HG02678 (cell line): ENCODE data around the gene GRK5.
A peak's percentile ranks its signal among the peaks of the same experiment; 100 is the strongest.
"Not testable (repeated sequence)": the region's sequence is repeated elsewhere in the genome, so short reads cannot be mapped to it uniquely, and the experiment has no call there.

Source experiments
- ATAC-seq: cut with Tn5 transposase; IDR thresholded peaks from one replicate; pipeline ENCODE4 v1.9.1; 2021; ENCODE audit warnings: mild to moderate bottlenecking, moderate library complexity; ENCODE audit not compliant: unreplicated experiment

GRK5 gene

DNA sequence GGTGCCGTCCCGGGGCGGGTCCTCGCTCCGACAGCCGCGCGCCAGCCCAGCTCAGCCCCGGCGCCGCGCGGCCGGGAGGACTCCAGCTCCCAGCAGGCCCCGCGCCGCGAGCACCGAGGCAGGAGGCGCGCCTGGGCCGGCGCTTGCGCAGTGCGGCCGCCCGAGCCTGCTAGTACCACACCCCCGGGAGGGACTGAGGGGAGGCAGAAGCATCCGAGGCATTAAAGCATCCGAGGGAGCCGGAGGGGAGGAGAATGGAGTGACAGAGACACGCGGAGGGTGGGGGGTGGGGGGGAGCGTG lies at the start of gene GRK5:
TSS of gene GRK5 (plus strand) at position 206 of the 301 bp plus-strand sequence. CDS start 347 bp downstream, outside the sequence.
- ATAC-seq: peak; percentile 73

DNA sequence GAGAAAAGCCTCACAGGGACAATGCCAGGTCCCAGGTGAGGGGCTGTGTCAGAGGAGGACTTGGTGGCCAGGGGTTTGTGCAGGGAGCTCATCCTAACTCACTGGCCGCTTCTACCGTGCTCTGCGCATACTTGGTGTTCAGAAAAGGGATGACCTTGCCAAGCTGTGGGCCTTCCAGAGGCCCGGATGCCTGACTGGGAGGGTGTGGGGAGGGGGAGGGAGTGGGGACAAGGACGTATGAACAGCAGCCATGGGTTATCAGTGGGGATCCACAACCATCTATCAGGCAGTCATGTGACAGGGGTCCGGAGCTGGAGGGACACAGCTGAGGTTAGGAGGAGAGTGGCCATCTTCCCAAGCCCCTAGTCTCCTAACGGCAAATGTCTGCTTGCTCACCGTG lies 48.0 kb upstream of the GRK5 start:
- ATAC-seq: no peak

- no peak for ATAC-seq
These were observed 45.5 kb upstream of the GRK5 start for GRCh38 chr10:119161680-119162451.

DNA sequence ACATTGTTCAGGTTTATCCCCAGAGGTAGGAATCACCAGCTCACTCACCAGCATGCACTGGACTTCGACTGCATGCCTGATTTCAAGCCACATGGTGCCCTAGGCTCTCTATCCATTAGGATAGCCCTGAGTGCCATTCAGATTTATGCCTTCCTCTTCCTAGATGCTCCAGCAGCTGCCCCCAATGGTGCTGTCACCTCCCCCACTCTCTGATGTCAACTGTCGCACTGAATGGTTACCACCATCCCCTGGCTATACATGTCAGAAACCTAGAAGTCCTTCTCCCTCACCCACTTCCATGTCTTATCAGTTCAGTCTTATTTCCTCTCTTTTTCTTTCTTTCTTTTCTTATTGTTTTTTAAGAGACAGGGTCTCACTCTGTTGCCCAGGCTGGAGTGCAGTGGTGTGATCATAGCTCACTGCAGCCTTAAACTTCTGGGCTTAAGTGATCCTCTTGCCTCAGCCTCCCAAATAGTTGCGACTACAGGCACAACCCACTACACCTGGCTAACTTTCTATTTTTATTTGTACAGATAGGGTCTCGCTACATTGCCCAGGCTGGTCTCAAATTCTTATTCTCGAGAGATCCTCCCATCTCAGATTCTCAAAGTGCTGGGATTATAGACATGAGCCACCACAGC lies 44.8 kb upstream of the GRK5 start:
- ATAC-seq: no peak

GRCh38 chr10:119165171-119166117 lies 41.9 kb upstream of the GRK5 start, which contains the start of gene SFXN4:
SFXN4 (minus strand) TSS chr10:119165714; CDS start chr10:119165647, 67 bp downstream.
- peak; percentile 91 for ATAC-seq

DNA sequence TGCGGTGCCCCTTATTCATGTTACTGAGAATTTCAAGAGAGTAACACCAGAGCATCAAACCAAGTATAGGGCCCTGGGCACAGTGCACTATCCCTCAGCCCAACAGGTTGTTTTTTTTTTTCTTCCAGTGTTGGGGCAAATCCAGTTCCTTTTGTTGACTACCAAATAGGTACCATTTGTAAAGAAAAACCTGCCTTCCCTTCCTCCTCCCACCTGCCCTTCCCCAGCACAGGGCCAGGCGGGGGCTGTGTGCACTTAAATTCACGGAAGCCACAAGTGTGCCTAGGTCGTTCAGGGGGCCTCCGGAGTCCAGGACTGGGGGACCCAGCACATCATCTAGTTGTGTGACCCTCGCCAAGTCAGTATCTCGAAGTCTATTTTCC lies 41.3 kb upstream of the GRK5 start:
- ATAC-seq: no peak

DNA sequence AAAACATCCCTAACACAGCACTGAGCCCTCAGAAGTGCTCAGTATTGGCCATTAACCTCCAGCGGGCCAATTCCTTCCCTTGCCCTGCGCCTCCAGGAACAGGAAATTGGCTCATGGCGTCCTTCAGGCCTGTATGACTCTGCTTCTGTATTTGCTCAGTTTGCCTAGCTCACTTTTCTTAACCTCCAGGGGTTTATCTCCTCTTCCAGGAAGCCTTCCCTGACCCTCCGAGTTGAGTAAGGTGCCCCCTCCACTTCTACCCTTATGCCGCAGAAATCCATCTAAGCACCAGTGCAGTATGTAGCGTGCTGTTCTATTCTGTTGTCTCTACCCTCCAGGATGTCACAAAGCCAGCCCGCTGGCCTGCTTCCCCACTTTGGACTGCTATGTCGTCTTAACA lies 40.8 kb upstream of the GRK5 start:
- no peak for ATAC-seq

DNA sequence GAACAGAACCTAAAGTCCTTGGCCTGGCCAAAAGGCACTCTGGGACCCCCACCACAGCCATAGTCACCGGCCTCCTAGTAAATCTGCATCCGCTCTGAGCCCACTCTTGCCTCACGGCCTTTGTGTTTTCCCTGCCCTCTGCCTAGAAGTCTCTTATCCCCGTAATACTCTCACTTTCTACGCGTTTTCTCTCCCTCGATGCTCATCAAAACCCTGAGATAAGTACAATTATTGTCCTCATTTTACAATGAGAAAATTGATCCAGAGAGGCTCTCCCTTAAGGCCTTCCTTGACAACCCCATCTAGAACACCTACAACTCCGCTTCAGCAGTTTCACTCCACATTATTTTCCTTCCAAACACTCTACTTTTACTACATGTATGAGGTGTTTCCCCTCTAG lies 40.3 kb upstream of the GRK5 start:
- no peak for ATAC-seq

- ATAC-seq: no peak
These were observed 33.3 kb upstream of the GRK5 start for GRCh38 chr10:119174109-119174508.

- no peak for ATAC-seq
These were observed 31.2 kb upstream of the GRK5 start for GRCh38 chr10:119176166-119176565.

DNA sequence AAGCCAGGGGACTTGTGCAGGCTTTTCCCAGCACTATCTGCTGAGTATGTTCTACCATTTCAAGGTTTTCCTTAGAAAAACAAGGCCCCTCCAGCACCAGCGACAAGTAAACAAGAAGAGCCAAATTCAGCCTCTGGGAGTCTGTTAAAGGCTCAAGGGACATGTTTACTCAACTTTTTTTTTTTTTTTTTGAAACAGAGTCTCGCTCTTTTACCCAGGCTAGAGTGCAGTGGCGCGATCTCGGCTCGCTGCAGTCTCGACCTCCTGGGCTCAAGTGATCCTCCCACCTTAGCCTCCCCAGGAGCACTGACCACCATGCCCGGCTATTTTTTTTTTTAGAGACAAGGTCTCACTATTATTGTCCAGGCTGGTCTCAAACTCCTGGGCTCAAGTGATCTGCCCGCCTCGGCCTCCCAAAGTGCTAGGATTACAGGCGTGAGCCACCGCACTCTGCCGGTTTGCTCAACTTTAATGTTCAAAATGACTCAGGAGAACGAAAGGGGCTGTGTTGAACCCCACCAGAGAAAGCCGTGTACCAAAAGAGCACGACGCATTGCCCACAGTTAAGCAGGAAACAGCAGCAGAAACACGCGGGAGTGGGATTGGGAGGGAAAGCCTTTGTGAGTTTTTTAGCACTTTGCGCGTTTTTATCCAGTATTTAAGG lies 29.5 kb upstream of the GRK5 start:
- ATAC-seq: peak; percentile 10

DNA sequence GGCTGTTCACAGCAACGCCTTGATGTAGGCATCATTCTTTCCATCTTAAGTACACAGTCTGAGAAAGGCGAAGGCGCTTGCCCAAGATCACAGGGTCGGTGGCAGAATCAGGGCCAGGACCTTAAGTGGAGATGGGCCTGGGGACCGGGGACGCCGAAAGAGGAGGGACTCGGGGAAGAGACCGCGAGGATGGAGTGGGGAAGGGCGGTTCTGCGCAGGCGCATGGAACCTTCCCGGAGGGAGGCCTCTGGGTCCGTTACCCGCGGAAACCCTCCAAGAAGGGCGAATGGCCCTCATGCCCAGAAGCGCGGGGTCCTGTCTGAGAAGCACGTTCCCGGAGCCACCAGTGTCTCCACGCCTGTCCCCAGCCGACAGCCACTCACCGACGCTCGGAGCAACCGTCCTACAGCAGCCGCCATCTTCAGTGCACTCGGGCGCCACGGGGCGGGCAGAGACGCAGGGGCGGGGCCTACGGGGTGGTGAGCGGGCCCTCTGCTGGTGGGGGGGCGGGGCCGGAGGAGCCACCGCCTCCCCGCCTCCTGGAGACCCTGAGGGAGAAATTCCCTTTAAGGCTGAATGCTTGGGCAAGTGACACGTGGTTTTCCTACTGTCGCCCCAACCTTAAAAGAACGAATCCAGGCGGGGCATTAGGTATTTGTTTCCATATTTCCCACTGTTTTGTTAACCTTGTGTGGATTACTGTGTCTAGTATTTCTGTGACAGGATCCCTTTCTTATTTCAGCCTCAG lies 28.8 kb upstream of the GRK5 start, which contains the start of gene PRDX3:
TSS of gene PRDX3 (minus strand) at position 441 of the 748 bp plus-strand sequence. CDS start at position 419, 22 bp downstream.
- peak; percentile 91 for ATAC-seq

DNA sequence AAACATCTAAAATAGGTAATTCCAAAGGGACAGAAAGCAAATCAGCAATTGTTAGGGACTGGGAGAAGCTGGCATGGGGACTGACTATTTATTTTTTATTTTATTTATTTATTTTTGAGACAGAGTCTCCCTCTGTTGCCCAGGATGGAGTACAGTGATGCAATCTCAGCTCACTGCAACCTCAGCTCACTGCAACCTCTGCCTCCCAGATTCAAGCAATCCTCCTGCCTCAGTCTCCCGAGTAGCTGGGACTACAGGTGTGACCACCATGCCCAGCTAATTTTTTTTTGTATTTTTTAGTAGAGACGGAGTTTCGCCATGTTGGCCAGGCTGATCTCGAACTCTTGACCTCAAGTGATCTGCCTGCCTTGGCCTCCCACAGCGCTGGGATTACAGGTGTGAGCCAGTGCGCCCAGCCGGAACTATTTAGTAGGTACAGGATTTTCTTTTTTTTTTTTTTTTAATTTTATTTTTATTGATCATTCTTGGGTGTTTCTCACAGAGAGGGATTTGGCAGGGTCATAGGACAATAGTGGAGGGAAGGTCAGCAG lies 26.4 kb upstream of the GRK5 start:
- ATAC-seq: not testable (repeated sequence)

DNA sequence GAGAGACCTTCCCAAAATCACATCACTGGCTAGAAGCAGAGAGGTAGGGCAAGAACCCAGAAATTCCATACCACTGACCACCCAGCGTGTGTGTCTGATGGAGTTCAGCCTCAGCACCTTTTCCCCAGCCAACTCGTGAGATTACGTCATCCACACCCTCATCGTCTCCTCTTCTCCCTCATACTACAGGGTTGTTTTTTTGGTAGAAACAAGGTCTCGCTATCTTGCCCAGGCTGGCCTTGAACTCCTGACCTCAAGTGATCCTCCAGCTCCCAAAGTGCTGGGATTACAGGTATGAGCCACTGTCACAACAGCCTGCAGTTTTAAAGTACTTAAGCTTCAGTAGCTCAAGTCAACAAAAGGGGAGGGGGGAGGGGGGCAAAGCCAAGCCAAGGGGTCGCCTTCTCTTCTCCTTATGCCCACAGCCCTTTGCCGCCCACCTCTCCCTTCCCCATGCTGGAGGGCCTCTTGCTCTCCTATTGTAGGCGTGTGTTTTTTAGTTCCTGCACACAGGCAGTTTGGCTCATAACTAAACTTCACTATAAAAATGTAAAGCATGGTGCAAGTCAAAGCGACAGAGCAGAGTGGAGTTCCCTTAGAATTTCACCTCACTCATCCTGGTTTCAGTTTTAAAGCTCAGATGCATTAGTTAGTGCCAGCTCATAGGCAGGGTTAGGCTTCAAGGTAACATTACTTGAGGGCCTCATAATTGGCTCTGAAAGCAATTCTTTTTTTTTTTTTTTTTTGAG lies 23.5 kb upstream of the GRK5 start:
- no peak for ATAC-seq

DNA sequence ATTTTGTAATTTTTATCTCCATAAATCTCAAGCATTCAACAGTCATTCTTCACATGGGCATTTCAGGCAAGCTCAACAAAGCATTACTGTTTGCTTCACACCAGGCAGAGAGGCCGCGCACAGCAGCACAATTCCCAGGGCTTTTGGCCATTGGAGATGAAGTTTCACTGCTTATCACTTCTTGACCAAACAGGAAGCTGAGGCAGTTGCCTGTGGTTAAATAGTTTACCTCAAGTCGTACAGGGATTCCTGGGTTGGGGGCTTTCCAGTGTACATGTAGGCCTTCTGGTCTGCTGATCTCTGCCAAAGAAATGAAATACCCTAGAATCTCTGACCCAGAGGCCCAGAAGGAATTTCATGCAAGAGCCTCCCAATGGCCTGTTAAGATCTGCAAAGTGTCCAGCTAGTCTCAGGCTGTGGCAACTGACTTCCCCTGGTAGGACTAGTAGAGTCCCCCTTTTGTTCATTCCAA lies 17.5 kb upstream of the GRK5 start:
- ATAC-seq: no peak

DNA sequence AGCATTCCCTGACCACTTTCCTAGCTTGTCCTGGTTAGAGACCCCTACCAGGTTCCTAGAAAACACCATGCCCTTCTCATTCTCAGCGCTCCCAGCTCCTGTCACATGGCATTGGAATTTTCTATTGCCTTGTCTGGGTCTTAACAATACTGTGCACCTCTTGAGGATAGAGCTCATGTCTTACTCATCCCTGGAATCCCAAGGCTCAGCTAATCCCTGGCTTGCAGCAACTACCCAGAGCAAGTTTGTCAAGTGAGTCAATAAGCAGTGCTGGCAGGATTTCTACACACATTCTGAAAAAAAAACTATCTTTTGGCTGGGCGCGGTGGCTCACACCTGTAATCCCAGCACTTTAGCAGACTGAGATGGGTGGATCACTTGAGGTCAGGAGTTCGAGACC lies 17.0 kb upstream of the GRK5 start:
- ATAC-seq: no peak

DNA sequence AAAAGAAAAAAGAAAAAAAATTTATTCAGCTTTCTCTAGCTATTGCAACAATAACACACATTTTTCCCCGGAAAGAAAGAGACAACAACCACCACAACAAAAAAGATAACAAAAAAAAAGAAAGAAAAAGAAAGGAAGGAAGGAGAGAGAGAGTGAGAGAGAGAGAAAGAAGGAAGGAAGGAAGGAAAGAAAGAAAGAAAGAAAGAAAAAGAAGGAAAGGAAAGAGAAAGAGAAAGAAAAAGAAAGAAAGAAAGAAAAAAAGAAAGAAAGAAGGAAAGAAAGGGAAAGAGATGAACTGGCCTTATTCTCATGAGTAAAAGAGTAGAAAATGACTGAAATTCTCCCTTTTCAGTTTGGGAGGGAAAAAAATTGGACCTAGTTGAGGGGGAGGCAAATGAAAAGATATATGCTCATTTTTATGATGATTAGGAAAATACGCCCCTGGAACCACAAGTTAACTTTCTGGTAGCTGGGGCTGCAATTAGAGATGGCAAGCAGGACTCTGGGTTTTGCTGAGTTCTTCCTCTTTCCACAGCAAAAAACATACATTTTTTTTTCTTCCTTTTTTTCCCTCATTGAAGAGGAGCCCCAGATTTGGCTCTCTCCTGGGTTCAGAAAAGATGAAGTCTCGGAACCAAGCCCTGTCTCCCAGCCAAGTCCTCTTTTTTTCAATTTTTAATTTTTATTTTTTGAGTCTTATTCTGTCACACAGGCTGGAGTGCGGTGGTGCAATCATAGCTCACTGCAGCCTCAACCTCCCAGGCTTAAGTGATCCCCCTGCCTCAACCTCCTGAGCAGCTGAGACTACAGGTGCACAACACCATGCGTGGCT lies 16.2 kb upstream of the GRK5 start:
- no peak for ATAC-seq

- ATAC-seq: no peak
These were observed 15.5 kb upstream of the GRK5 start for GRCh38 chr10:119191881-119192280.
